ENCODE data around the gene KRCC1. TPM values are rescaled to one million over a fixed set of nuclear protein-coding genes. Genes with fewer than 3 reads are reported as not detected.

KRCC1 gene
- polyA plus RNA-seq, 3 donors: 10.8 to 31.6 (median 24.7) TPM

DNA sequence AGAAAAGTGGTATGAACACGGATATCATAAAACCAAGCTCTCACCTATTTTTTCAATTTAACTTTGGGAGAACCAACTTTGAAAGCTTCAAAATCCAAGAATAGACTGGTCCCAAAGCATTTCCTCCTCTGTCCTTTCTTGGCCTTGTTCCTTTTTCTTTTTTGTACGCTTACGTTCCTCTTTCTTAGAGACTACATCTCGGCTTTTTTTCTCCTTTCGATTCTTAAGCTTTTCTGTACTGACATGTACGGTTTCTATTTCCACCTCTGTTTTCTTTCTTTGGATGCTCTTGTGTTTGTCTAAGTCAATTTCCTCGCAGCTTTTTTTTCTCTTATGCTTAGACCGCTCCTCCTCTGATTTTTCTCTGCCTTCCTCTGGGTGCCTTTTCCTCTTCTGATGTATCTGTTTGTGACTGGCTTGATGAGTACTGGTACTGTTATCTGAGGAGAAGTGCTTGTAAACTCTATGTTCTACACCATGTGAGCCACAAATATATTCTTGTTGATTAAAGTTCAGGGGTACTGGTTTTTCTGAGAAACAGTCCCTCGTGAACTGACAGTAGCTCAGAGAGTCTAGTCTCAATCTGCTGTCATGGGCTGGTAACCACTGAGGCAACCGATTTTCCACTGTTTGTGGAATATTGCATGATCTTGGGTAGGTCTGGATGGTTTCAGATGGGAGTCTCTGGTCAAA lies 27.7 kb downstream of the KRCC1 start:
- WGBS (ENCODE audit: insufficient coverage): 16% methylated on average over 7 of the region's 10 CpGs
- peak overlapping the region; percentile 83 to 96 (median 90) for H3K27ac Mint-ChIP-seq

DNA sequence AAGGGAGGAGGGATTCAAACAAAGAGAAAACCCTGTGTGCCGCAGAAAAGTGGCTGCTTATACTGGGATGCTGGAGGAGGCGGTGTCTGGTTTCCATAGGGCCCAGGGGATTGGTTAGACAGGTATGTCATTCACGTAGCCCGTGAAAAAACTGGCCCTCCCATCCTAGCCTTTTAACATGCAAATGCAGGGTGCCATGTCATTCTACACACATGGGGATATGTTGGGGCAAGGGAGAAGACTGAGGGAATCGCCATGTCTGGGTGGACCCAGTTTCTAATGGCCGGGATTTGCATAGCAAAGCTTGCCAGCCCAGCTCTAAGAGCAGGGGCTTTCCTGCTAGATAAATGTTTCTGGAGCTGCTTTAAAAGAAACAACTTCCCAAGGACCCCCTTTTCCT lies 31.1 kb downstream of the KRCC1 start:
- Mint-ChIP-seq H3K4me1 (peaks cover 30% of the 10 kb centered on the region), H3K27me3 (ENCODE audit: low read depth in 3 of 3) (peaks cover 0 to 4% (median 0%) of the 10 kb centered on the region in 3 donors), H3K4me3 (no peak overlapping the region), H3K27ac (no peak overlapping the region), H3K36me3 (peaks cover 21 to 35% of the 10 kb centered on the region in 2 donors), H3K9me3 (peaks cover 0 to 1% (median 0%) of the 10 kb centered on the region in 7 donors)
- H3K4me3 ChIP-seq (replicated peaks in 1 of 3; ENCODE audit: low read depth in 2 of 3, low read length in 3 of 3): no peak overlapping the region
- peaks cover 6 to 22% of the 10 kb centered on the region in 2 donors for H3K36me3 ChIP-seq (replicated peaks in 1 of 2; ENCODE audit: control insufficient read depth in 1 of 2, insufficient read depth in 2 of 2, low read length in 2 of 2)
- no peaks in the 10 kb centered on the region for H3K27me3 ChIP-seq (ENCODE audit: control insufficient read depth in 2 of 2, insufficient read depth in 2 of 2, low read length in 2 of 2)
- TF ChIP-seq, protein P1, sequence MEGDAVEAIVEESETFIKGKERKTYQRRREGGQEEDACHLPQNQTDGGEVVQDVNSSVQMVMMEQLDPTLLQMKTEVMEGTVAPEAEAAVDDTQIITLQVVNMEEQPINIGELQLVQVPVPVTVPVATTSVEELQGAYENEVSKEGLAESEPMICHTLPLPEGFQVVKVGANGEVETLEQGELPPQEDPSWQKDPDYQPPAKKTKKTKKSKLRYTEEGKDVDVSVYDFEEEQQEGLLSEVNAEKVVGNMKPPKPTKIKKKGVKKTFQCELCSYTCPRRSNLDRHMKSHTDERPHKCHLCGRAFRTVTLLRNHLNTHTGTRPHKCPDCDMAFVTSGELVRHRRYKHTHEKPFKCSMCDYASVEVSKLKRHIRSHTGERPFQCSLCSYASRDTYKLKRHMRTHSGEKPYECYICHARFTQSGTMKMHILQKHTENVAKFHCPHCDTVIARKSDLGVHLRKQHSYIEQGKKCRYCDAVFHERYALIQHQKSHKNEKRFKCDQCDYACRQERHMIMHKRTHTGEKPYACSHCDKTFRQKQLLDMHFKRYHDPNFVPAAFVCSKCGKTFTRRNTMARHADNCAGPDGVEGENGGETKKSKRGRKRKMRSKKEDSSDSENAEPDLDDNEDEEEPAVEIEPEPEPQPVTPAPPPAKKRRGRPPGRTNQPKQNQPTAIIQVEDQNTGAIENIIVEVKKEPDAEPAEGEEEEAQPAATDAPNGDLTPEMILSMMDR (IDR thresholded peaks at IDR 0.05): no peak
- H3K27ac ChIP-seq (ENCODE audit: low read depth in 1 of 2, low read length in 2 of 2): no peak overlapping the region
- peaks cover 9 to 15% of the 10 kb centered on the region in 2 donors for H3K4me1 ChIP-seq (ENCODE audit: control insufficient read depth in 1 of 2, insufficient read depth in 2 of 2, low read length in 2 of 2)
- no peak overlapping the region for H3K4me2 ChIP-seq (replicated peaks; ENCODE audit: extremely low read depth, low read length, poor library complexity, severe bottlenecking)
- no peak for DNase-seq
- no peak overlapping the region for H3K9ac ChIP-seq (ENCODE audit: insufficient read depth, low read length, poor library complexity, severe bottlenecking)
- WGBS (ENCODE audit: insufficient coverage): 100% methylated on average over 3 of the region's 6 CpGs
- no peaks in the 10 kb centered on the region for H3K9me3 ChIP-seq (replicated peaks in 1 of 2; ENCODE audit: control insufficient read depth in 1 of 2, insufficient read depth in 1 of 2, low read length in 2 of 2)
- no peaks in the 10 kb centered on the region for H3K79me2 ChIP-seq (ENCODE audit: insufficient read depth, low read length)
- no peak overlapping the region for H2AFZ ChIP-seq (ENCODE audit: insufficient read depth, low read depth, low read length, poor library complexity, severe bottlenecking)
- intact Hi-C loops (cut with micrococcal nuclease): no loop called here
- peaks cover 5% of the 10 kb centered on the region for H4K20me1 ChIP-seq (ENCODE audit: insufficient read depth, low read length)

More for the DNA sequence above, 27.7 kb downstream of the KRCC1 start:
- H2AFZ ChIP-seq (ENCODE audit: insufficient read depth, low read depth, low read length, poor library complexity, severe bottlenecking): peak overlapping the region; percentile 71
- H3K4me1 ChIP-seq (ENCODE audit: control insufficient read depth in 1 of 2, insufficient read depth in 2 of 2, low read length in 2 of 2): peaks cover 9 to 15% of the 10 kb centered on the region in 2 donors
- peak overlapping the region; percentile 42 for H3K9ac ChIP-seq (ENCODE audit: insufficient read depth, low read length, poor library complexity, severe bottlenecking)
- peak in 2 of 3 donors; percentile 9 to 38 for DNase-seq
- peaks cover 30% of the 10 kb centered on the region for H3K4me1 Mint-ChIP-seq
- H3K79me2 ChIP-seq (ENCODE audit: insufficient read depth, low read length): no peaks in the 10 kb centered on the region
- peaks cover 5% of the 10 kb centered on the region for H4K20me1 ChIP-seq (ENCODE audit: insufficient read depth, low read length)
- H3K4me3 Mint-ChIP-seq: peak overlapping the region; percentile 79 to 89
- H3K36me3 Mint-ChIP-seq: peaks cover 35 to 56% of the 10 kb centered on the region in 2 donors
- H3K4me3 ChIP-seq (replicated peaks in 1 of 3; ENCODE audit: low read depth in 2 of 3, low read length in 3 of 3): peak overlapping the region; percentile 28 to 64 (median 55)
- H3K9me3 ChIP-seq (replicated peaks in 1 of 2; ENCODE audit: control insufficient read depth in 1 of 2, insufficient read depth in 1 of 2, low read length in 2 of 2): no peaks in the 10 kb centered on the region
- H3K27ac ChIP-seq (ENCODE audit: low read depth in 1 of 2, low read length in 2 of 2): peak overlapping the region in 1 of 2 donors; percentile 78
- peaks cover 0 to 1% (median 0%) of the 10 kb centered on the region in 7 donors for H3K9me3 Mint-ChIP-seq
- peaks cover 31 to 51% of the 10 kb centered on the region in 2 donors for H3K36me3 ChIP-seq (replicated peaks in 1 of 2; ENCODE audit: control insufficient read depth in 1 of 2, insufficient read depth in 2 of 2, low read length in 2 of 2)
- intact Hi-C loops (cut with micrococcal nuclease): no loop called here
- TF ChIP-seq, protein P1 (IDR thresholded peaks at IDR 0.05): no peak
- H3K27me3 Mint-ChIP-seq (ENCODE audit: low read depth in 3 of 3): peaks cover 0 to 4% (median 0%) of the 10 kb centered on the region in 3 donors
- peak overlapping the region; percentile 64 for H3K4me2 ChIP-seq (replicated peaks; ENCODE audit: extremely low read depth, low read length, poor library complexity, severe bottlenecking)
- H3K27me3 ChIP-seq (ENCODE audit: control insufficient read depth in 2 of 2, insufficient read depth in 2 of 2, low read length in 2 of 2): no peaks in the 10 kb centered on the region
